Stimulated activated CD4-positive, alpha-beta T cell treated with anti-CD3 and anti-CD28 coated beads, TNF-alpha, amount 100 ng/mL, for 24 hours (primary cell): ENCODE data around the gene MAP3K4.

Experiments used
- DNase-seq, 3 experiments: peaks; one replicate each; pipeline ENCODE4 v3.0.0-alpha.2; 2020; ENCODE audit warnings: low read depth in 3 of 3

The MAP3K4 gene

DNA sequence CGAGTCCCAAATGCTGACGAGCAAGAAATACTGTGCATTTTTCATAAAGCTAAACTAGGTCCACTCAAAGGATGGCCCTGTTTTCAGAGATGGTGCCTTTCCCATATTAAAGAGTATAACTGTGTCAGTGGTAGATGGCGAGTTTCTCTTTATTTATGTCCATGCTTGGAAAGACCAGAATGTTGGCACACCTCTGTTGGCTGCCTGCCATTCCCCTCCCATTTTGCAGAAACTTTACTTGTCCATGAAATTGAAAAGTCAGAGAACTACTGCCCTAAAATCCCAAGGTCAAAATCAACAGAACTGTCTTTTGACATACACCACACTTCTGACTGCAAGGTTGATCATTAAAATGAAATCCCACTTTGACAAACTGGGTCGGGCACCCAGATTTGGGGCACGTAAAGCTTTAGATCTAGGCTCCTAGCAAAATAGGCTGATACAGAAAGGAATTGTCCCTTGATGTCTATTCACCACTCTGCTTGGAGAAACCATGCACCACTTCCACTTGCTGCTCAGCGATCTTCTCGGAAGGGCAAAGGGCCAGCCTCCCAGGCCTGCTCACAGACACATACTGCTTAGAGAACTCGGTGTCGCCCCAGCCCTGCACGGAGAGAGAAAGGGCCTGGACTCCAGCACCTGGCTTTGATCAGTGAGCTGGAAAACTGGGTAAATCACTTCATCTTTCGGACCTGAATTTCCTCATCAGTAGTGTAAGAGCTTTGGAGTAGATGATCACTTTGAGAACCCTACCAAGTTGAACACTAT lies 152.3 kb downstream of the MAP3K4 start:
- DNase-seq, result no peak

DNA sequence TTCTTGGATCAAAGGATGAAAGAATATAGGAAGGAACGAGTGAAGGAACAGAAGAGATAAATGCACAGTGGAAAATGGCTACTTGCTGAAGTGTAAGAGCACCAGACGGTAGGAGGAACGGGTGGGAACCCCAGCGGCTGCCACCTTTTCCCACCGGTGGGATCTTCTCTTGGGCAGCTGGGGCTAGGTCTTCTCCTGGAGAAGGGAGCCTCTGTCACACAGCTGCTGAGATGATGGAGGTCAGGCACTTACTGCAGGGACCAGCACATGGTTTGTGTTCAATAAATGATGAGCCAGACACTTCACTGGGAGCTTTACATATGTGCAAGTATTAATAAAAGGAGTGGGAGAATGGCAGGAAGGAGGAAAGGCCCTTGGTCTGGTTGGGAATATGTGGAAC lies 158.6 kb downstream of the MAP3K4 start:
- DNase-seq, result no peak

DNA sequence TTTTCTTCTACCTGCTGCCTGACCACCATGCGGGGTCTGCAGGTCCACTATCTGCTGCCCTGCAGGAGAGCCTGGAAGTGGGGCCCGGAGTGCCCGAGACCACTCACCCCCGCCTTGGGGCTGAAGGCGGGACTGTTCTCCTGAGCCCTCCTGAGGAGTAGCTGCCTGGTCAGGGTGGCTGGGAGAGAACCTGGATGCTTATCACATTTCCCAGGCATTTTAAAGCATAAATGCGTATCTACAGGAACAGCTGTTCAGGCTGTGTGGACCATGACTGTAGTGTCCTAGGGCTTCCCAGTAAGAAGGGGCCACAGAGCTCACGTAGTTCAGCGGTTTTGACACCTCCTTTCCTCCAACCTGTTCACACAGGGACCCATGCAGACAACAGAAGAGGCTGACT lies 159.0 kb downstream of the MAP3K4 start:
- DNase-seq, result no peak

GRCh38 chr6:161151059-161151645 lies 159.6 kb downstream of the MAP3K4 start:
- no peak for DNase-seq

- DNase-seq, result no peak
These were observed 160.3 kb downstream of the MAP3K4 start for GRCh38 chr6:161151660-161152526.

DNA sequence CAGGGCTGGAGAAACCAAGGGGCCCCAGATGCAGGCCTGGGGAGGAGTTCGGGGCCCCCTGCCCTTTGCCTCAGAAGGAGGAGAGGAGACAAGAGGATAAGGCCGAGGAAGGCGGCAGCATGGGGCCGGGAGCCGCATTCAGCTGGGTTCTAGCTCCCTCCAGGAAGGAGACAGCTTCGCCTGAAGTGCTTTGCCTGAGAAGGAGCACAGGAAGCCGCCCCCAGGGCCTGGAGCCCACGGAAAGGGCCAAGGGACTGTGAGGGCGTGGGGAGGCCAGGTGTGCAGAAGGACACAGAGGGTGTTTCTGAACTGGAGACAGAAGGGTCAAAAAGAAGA lies 160.9 kb downstream of the MAP3K4 start:
- no peak for DNase-seq

GRCh38 chr6:161152907-161153662 lies 161.5 kb downstream of the MAP3K4 start:
- DNase-seq, result no peak

GRCh38 chr6:161153725-161154124 lies 162.2 kb downstream of the MAP3K4 start:
- DNase-seq, result no peak

- DNase-seq, result no peak
These were observed 163.3 kb downstream of the MAP3K4 start for GRCh38 chr6:161154796-161155335.

- no peak for DNase-seq
These were observed 169.6 kb downstream of the MAP3K4 start for GRCh38 chr6:161161121-161161520.

- no peak for DNase-seq
These were observed 170.5 kb downstream of the MAP3K4 start for GRCh38 chr6:161161889-161162624.

GRCh38 chr6:161162722-161163121 lies 171.2 kb downstream of the MAP3K4 start:
- no peak for DNase-seq

GRCh38 chr6:161163466-161164181 lies 172.1 kb downstream of the MAP3K4 start:
- no peak for DNase-seq

GRCh38 chr6:161164182-161164625 lies 172.6 kb downstream of the MAP3K4 start:
- no peak for DNase-seq

GRCh38 chr6:161166176-161166575 lies 174.6 kb downstream of the MAP3K4 start:
- no peak for DNase-seq

- DNase-seq, result no peak
These were observed 175.1 kb downstream of the MAP3K4 start for GRCh38 chr6:161166677-161167076.
